Activated CD8-positive, alpha-beta T cell treated with anti-CD3 and anti-CD28 coated beads for 36 hours (primary cell): ENCODE measurements around the gene BMP7. TPM values are rescaled to one million over a fixed set of nuclear protein-coding genes. Genes with fewer than 3 reads are reported as not detected.

Experiments
- ATAC-seq: fragments of 200-7000 bp; cut with Tn5 transposase; one replicate; pipeline ENCODE4 v1.10.0; 2021; ENCODE audit warnings: mild to moderate bottlenecking, moderate library complexity
- CTCF ChIA-PET: fragments of 350-600 bp; sonication (Branson Sonifier 250); formaldehyde crosslinking; loops from one replicate; lab custom pipeline; 2021; ENCODE audit warnings: antibody characterized with exemption; lab: Charles Lee
- POLR2A ChIA-PET: fragments of 350-600 bp; sonication (Branson Sonifier 250); formaldehyde crosslinking; loops from one replicate; lab custom pipeline; 2021; ENCODE audit warnings: antibody characterized with exemption; lab: Charles Lee
- DNase-seq: peaks from one replicate; pipeline ENCODE4 v3.0.0-alpha.2; 2020
- H3K27ac Mint-ChIP-seq: one replicate; pipeline ENCODE4 v1.8.0; 2021; ENCODE audit warnings: mild to moderate bottlenecking, mixed read lengths
- H3K27me3 Mint-ChIP-seq: one replicate; pipeline ENCODE4 v1.8.0; 2021; ENCODE audit warnings: mixed read lengths
- H3K36me3 Mint-ChIP-seq: one replicate; pipeline ENCODE4 v1.8.0; 2021; ENCODE audit warnings: low read depth, mixed read lengths
- H3K4me1 Mint-ChIP-seq: one replicate; pipeline ENCODE4 v1.8.0; 2021; ENCODE audit warnings: low read depth, mixed read lengths
- H3K4me3 Mint-ChIP-seq: one replicate; pipeline ENCODE4 v1.8.0; 2021; ENCODE audit warnings: mild to moderate bottlenecking, moderate library complexity, mixed read lengths
- H3K9me3 Mint-ChIP-seq: one replicate; pipeline ENCODE4 v1.8.0; 2021; ENCODE audit warnings: mixed read lengths
- CTCF ChIP-seq: fragments of 200-600 bp; IDR thresholded peaks from one replicate; pipeline ENCODE4 v1.8.0; 2022; ENCODE audit warnings: antibody characterized with exemption, mild to moderate bottlenecking
- intact Hi-C: fragments of 100-400 bp; cut with micrococcal nuclease; formaldehyde crosslinking; loops from one replicate; pipeline ENCODE4 v1.10.0; 2022
- total RNA-seq, 2 experiments: library from RNA; stranded (reverse); gene quantifications; one replicate each; pipeline ENCODE4 v1.2.3, GENCODE V29; 2021

BMP7 gene
- total RNA-seq, 2 experiments from 2014 or later = not detected

- intact Hi-C loops = no loop called here
- no peaks in the 10 kb centered on the region for H3K9me3 Mint-ChIP-seq
- no peak for ATAC-seq
- no peak overlapping the region for H3K4me3 Mint-ChIP-seq
- no peaks in the 10 kb centered on the region for H3K36me3 Mint-ChIP-seq
- H3K27ac Mint-ChIP-seq = no peak overlapping the region
- peaks cover 34% of the 10 kb centered on the region for H3K27me3 Mint-ChIP-seq
- POLR2A ChIA-PET = no interaction called here
- peaks cover 2% of the 10 kb centered on the region for H3K4me1 Mint-ChIP-seq
- DNase-seq = no peak
- TF ChIP-seq CTCF = no peak
- CTCF ChIA-PET = no interaction called here
Measured at GRCh38 chr20:57269148-57269984, 2.9 kb upstream of the BMP7 start.

GRCh38 chr20:57268399-57269076 lies 2.1 kb upstream of the BMP7 start:
- H3K4me1 Mint-ChIP-seq = peaks cover 5% of the 10 kb centered on the region
- peaks cover 41% of the 10 kb centered on the region for H3K27me3 Mint-ChIP-seq
- intact Hi-C loops = no loop called here
- H3K9me3 Mint-ChIP-seq = no peaks in the 10 kb centered on the region
- POLR2A ChIA-PET = no interaction called here
- no peaks in the 10 kb centered on the region for H3K36me3 Mint-ChIP-seq
- no peak for DNase-seq
- no peak overlapping the region for H3K27ac Mint-ChIP-seq
- H3K4me3 Mint-ChIP-seq = no peak overlapping the region
- CTCF ChIA-PET = no interaction called here
- no peak for TF ChIP-seq CTCF
- no peak for ATAC-seq

- no peak overlapping the region for H3K27ac Mint-ChIP-seq
- TF ChIP-seq CTCF = no peak
- H3K27me3 Mint-ChIP-seq = peaks cover 47% of the 10 kb centered on the region
- no peak for ATAC-seq
- ChIA-PET CTCF (no interaction called here), POLR2A (no interaction called here)
- peaks cover 5% of the 10 kb centered on the region for H3K4me1 Mint-ChIP-seq
- H3K36me3 Mint-ChIP-seq = no peaks in the 10 kb centered on the region
- intact Hi-C loops = no loop called here
- H3K4me3 Mint-ChIP-seq = no peak overlapping the region
- no peaks in the 10 kb centered on the region for H3K9me3 Mint-ChIP-seq
- no peak for DNase-seq
Measured at GRCh38 chr20:57267158-57267821, 849 bp upstream of the BMP7 start.

GRCh38 chr20:57265997-57266290 lies 497 bp downstream of the BMP7 start:
- ChIA-PET POLR2A (interaction anchor here (1.0 kb wide), 1 partner anchor 12 kb away, joined by 3 read pairs; no protein-coding TSS in a partner anchor), CTCF (no interaction called here)
- ATAC-seq = no peak
- no peak for DNase-seq
- Mint-ChIP-seq H3K4me1 (peaks cover 5% of the 10 kb centered on the region), H3K36me3 (no peaks in the 10 kb centered on the region), H3K9me3 (no peaks in the 10 kb centered on the region), H3K27me3 (peaks cover 58% of the 10 kb centered on the region), H3K4me3 (no peak overlapping the region), H3K27ac (no peak overlapping the region)
- intact Hi-C loops = no loop called here
- TF ChIP-seq CTCF = no peak
